Measurements from ENCODE around the gene ASB16.
"Not testable (repeated sequence)": the region's sequence is repeated elsewhere in the genome, so short reads cannot be mapped to it uniquely, and the experiment has no call there.

ASB16 gene, protein sequence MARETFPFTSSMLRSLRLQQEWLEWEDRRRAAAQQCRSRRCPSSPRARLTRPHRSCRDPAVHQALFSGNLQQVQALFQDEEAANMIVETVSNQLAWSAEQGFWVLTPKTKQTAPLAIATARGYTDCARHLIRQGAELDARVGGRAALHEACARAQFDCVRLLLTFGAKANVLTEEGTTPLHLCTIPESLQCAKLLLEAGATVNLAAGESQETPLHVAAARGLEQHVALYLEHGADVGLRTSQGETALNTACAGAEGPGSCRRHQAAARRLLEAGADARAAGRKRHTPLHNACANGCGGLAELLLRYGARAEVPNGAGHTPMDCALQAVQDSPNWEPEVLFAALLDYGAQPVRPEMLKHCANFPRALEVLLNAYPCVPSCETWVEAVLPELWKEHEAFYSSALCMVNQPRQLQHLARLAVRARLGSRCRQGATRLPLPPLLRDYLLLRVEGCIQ

DNA sequence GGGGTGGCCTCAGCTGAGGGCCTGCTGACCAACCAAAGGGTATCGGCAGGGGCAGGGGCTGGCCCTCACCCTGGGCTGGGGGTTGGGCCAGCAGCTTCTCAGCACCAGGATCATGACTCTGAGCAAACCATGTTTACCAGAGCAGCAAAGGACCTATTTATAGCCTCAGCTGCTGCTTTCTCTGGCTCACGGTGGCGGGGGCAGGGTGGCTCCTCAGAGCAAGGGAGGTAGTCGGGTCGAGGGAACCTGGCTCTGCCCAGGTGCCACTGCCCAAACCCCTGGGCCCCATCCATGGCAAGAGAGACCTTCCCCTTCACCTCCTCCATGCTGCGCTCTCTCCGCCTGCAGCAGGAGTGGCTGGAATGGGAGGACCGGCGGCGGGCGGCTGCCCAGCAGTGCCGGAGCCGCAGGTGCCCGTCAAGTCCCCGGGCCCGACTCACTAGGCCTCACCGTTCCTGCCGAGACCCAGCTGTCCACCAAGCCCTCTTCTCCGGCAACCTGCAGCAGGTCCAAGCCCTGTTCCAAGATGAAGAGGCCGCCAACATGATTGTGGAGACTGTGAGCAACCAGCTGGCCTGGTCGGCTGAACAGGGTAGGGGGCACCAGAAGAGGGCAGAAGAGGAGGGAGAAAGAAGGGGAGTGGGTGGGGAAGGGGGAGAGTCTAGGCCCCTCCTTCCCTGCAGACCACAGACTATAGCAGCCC is at the start of gene ASB16:
ASB16 (plus strand) TSS at position 206 of the 703 bp plus-strand sequence; CDS start at position 292, 86 bp downstream.
- peak; percentile 74 for DNase-seq (ENCODE audit: low spot score)

DNA sequence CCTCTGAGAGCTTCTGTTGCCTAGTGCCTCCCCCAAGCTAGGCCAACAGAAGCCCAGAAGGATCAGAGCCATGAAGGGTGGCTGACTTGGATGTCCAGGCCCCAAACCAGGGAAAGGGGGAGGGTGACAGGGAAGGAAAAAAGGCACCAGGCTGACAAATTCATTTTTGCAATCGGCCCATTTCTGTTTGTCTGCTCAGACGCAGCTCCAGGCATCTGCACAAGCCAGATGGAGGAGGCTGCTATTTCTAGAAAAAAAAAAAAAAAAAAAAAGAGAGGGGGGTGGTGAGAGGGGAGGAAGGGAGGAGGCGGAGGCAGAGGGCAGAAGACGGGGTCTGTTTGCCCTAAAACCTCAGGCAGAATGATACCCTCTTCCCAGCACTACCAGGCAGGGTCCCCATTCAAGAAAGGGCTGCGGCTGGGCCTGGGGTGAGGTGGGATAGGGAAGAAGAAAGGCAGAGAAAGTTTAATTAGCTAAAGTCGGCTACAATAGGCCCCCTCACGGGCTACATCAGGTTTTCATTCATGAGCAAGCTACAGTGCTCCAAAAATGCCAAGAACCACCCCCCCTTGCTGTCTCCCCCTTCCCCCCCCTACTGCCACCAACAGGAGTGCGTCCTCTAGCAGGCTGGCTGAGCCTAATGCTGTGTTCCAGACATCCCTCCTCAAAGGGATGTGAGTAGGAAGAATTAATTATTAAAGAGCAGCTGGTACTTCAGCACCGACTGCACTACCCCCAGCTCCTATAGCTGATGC is 49.5 kb upstream of the ASB16 start:
- DNase-seq (ENCODE audit: low spot score) = no peak

DNA sequence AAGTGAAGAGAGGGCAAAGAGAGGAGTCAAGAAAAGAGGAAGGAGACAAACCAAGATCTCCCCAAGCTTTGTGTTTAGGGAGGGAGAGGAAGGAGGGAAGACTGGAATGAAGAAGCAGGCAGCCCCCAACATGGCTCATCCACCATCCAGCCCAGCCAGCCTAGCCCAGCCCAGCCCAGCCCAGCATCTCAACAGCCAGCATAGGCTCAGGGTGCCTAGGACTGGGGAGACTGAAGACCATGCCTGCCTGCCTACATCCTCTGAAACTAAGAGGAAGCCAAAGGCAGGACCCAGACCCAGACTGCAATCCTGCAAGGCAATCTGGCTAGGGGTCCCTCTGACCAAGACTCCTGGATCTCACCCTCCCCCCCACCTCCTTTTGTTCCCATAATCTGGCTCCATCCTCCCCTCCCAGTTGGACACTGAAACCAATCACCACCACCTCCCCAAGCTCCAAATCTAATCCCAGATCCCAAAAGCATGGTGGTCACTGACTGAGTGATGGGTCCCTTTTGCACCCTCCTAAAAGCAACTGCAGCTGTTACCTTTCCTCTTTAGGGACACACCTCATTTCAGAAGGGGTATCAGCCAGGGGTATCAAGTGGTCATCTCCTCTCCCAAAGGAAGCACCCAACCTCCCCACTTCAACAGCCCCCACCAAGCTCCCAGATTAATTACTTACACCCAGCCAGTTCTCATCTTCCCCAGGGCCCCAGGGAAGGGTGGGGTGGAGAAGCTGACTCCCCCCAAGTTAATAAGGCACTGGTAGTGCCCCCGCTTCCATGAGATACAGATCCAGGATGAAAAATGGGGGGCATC is 48.3 kb upstream of the ASB16 start:
- DNase-seq (ENCODE audit: low spot score) = no peak

DNA sequence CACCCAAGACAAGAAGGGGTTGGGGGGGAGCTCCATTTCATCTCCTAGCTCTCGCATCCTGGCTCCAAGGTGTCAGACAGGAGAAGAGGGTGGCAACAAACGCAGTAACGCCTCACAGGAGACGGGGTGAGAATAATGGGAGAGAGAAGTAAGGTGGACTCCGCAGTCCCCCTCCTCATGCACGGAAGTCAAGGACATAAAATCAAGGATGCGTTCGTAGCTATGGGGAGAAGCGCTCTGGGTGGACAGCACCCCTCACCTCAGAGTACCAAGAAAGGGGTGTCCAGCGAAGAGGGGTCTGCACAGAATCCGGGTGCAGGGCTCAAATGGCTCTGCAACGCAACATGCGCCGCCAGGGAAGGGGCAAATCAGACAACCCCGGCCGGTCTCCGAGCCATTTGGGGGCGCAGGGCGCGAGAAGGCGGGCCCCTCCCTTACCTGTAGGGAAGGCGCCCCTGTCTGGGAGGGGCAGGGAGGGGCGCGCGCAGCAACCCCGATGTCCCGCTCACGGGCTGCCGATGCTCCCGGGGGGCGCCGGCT is 47.6 kb upstream of the ASB16 start:
- no peak for DNase-seq (ENCODE audit: low spot score)

DNA sequence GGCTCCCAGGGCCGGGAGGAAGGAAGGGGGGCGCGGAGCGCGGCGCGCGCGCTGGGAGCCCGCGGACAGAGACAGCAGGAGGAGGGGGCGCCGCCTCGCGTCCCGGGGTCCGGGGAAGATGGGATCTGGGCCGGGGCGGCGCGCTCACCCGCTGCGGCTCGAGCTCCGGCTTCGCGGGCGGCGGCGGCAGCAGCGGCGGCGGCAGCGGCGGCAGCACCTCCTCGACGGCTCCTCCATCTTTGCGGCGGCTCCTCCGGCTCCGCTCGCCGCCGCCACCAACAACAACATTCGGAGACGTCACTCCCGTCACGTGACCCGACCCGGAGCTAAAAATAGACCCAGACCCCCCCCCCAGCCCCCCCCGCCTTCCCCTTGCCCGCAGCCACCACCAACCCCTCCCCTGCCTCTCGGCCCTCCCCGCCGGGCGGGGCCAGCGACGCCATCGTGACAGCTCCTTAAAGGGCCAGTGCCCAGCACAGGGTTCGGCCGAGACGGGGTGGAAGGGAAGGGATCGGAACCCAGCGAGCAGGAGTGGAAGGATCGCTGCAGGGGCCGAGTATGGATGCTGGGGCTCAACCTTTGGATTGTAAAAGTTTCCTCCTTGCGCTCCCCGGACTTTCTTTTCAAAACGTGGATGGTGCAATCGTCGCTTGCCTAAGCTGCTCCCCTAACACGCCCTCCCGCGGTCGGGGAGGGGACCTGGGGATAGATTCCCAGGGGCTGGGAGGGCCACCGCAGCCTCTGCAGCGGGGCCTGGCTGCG is 47.0 kb upstream of the ASB16 start, which contains the start of gene HDAC5:
HDAC5 (minus strand) TSS at position 286 of the 762 bp plus-strand sequence. CDS start 6,126 bp downstream, outside the sequence.
- peak; percentile 96 for DNase-seq (ENCODE audit: low spot score)

DNA sequence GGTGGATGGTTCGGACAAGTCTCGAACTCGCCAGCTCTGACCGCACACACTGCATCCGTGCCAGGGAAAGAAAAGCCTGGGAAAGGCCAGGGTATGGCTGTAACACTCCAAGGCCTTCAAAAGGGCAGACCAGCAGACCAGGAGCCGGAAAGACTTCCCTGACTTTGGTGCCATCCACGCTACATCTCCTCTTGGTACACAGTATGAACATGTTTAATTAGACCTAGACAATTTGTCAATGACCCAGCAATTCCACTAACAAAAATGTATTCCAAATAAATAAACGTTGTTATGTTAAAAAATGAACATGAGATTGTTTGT is 46.4 kb upstream of the ASB16 start:
- no peak for DNase-seq (ENCODE audit: low spot score)

DNA sequence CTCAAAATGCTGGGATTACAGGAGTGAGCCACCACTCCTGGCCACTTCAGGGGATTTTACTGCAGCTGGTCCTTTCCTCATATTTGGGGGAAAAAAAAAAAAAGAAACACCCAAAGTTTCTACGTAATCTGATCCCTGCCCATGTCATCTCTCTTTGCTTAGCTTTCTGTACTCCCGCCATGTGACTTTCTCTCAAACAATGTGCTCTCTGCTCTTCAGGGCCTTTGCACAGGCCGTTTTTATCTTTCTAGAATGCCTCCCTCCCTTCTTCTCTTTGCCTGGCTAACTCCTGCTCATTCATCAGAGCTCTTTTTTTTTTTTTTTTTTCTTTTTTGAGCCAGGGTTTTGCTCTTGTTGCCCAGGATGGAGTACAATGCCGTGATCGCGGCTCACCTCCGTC is 42.1 kb upstream of the ASB16 start:
- no peak for DNase-seq (ENCODE audit: low spot score)

DNA sequence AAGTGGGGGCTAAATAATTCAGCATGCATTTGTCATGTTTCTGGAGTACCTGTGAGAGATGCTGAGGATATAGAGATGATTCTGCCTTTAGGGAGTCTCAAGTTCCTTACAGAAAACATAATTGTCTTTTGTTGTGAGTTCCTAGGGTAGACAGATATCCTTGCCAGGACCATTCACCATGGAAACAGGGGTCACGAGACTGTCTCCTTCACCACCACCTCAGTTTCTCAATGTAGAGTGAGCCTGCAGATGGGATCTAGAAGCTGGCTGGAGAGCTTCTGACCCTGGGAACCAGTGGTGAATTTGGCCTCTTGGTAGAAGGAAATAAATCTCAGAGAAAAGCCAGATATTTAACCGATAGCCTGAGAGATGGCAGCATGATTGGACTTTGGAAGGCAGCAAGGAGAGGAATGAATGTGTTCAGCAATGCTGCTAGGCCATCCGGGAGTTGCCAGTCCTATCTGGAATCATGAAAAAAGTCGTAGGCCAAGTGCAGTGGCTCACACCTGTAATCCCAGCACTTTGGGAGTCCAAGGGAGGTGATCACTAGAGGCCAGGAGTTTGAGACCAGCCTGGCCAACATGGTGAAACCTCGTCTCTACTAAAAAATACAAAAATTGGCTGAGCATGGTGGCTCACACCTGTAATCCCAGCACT is 39.7 kb upstream of the ASB16 start:
- DNase-seq (ENCODE audit: low spot score) = no peak

DNA sequence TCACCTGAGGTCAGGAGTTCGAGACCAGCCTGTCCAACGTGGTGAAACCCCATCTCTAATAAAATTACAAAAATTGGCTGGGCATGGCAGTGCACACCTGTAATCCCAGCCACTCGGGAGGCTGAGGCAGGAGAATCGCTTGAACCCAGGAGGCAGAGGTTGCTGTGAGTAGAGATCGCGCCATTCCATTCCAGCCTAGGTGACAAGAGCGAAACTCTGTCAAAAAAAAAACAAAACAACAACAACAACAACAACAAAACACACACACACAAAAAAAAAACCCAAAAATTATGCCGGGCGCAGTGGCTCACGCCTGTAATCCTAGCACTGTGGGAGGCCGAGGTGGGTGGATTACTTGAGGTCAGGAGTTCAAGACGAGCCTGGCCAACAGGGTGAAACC is 39.1 kb upstream of the ASB16 start:
- not testable (repeated sequence) for DNase-seq (ENCODE audit: low spot score)

DNA sequence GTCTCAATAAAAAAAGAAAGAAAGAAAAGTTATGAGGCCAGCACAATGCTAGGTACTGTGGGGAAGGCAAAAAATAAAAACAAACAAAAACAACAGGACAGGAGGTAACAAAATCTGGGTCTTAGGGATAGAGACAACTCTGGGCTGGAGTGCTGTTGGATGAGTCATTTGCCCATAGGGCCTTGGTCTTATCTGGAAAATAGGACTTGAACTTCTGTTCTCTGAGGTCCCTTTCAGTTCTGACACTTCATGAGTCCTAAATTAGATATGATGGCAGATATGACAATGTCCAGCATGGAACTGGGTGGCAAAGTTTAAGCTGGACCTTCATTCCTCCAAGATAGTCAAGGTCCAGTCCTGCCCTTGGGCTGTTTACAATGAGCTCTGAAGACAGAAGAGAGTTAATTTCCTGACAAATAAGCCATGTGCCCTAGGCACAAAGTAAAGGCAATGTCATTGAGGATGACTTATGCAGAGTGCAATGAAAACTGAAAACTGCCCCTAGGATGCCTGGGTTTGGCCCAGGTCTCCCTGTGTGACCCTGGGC is 38.2 kb upstream of the ASB16 start:
- DNase-seq (ENCODE audit: low spot score) = no peak

DNA sequence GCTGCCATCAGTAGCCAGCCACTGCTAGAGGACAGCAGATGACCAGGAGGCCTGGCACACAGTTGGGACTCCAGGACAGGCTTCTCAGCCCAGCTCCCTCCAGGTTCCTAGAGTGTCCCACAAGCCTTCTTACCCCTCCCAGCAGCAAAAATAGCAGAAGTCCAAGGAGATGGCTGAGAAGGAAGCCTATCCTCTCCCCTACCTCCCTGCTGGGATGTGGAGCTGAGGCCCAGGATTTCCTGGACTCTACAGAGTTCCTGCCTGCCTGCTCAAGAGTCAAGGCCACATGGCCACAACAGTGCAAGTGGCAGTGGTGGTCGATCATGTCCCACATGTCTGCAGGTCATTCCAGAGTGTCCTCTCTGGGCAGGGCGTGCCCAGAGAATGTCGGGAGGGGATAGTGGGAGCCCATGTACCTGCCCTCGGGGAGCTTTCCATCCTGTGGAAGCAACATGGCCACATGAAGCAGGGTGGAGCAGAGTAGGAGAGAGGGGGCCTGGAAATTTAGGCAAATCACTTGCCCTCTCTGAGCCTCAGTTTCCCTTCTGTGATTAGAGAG is 36.5 kb upstream of the ASB16 start:
- no peak for DNase-seq (ENCODE audit: low spot score)

DNA sequence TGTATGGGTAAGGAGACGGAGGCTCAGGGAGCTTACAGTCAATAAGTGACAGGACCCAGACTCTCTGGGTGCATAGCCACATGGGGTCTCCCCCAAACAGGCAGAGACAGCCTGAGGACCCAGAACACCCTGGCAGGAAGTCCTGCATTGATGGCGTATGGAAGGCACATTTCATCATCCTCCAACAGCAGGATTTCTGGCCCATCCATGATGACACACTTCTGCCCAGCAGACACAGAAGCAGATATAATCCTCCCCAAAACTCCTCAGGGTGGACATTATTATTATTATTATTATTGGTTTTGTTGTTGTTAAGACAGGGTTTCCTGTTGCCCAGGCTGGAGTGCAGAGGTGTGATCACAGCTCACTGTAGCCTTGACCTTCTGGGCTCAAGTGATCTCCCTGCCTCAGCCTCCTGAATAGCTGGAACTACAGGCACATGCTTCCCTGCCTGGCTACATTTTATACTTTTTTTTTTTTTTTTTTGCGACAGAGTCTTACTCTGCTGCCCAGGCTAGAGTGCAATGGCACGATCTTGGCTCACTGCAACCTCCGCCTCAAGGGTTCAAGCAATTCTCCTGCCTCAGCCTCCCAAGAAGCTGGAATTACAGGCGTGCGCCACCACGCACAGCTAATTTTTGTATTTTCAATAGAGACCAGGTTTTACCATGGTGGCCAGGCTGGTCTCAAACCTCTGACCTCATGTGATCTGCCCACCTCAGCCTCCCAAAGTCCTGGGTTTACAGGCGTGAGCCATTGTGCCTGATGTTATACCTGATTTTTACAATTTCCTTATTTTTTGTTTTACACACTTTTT is 35.5 kb upstream of the ASB16 start:
- no peak for DNase-seq (ENCODE audit: low spot score)

DNA sequence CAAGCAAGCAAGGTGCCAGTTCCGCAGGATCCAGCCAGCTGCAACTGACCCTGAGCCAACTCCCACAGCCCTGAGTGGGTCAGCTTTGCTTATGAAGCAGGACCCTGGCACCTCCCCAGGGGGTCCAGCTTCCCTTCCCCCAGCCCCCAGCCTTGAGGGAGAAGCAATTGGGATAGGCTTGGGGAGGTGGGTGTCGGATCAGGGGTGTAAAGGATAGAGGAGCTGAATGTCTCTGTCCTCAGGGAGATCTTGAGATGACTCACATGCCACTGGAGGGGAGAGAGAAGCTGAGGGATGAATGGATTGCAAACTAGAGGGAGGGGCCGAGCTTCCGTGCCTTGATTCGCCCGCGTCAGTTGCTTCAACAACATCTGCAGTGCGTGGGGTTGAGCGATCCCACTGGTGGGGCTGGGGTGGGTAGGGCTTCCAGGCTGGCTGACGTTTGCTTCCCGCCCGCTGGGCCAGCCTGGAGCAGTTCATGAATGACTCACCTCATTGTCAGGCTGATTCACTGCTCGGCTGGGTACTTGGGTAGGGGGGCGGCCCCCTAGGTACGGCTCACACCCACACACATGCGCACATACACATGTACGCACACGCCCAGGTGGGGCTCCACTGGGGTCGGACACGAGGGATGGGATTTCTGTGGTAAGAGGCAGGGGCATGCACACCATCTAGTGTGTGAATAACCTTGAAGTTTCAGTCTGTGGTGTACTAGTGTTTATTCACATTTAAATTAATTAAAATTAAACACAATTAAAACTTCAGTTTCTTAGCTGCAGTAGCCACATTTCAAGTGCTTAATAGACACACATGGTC is 32.4 kb upstream of the ASB16 start:
- peak; percentile 97 for DNase-seq (ENCODE audit: low spot score)

DNA sequence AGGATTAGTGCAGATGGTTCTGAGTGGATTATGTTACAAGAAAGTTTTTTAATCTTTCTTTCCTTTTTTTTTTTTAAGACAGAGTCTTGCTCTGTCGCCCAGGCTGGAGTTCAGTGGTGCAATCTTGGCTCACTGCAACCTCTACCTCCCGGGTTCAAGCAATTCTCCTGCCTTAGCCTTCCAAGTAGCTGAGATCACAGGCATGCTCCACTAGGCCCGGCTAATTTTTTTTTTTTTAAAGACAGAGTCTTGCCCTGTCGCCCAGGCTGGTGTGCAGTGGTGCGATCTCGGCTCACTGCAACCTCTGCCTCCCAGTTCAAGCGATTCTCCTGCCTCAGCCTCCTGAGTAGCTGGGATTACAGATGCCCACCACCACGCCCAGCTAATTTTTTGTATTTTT is 26.6 kb upstream of the ASB16 start:
- DNase-seq (ENCODE audit: low spot score) = not testable (repeated sequence)

DNA sequence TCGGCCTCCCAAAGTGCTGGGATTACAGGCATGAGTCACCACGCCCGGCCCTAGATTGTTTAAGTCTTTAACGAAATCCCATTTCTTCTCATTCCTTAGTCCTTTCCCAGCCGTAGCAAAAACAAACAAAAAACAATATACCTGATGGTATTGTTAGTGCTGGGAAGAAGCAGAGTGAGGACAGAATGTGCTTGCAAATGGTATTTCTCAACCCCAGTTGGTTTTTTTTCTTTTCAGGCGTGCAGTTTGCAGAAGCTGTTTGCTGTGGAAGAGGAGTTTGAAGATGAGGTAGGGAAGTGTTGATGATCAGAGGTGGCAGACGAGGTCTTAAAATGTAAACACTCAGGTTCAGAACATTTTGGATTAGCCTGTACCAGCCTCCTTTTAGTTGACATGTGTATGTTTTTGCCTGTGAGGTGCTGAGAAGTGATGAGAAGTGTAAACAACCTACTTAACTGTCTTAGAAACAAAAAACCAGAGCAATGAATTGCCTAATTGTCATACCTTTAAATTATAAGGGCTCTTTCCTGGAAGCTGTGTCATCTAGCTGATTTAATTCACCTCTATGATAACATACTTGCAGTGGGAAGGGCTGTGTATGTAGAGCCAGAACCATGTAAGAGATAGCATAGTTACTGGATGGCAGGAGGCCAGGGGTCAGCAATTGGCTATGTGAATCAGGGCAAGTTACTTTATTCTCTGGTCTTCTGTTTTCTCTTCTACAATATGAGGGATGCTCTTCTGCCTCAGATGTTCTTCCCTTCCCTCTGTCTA is 25.4 kb upstream of the ASB16 start:
- DNase-seq (ENCODE audit: low spot score) = no peak

DNA sequence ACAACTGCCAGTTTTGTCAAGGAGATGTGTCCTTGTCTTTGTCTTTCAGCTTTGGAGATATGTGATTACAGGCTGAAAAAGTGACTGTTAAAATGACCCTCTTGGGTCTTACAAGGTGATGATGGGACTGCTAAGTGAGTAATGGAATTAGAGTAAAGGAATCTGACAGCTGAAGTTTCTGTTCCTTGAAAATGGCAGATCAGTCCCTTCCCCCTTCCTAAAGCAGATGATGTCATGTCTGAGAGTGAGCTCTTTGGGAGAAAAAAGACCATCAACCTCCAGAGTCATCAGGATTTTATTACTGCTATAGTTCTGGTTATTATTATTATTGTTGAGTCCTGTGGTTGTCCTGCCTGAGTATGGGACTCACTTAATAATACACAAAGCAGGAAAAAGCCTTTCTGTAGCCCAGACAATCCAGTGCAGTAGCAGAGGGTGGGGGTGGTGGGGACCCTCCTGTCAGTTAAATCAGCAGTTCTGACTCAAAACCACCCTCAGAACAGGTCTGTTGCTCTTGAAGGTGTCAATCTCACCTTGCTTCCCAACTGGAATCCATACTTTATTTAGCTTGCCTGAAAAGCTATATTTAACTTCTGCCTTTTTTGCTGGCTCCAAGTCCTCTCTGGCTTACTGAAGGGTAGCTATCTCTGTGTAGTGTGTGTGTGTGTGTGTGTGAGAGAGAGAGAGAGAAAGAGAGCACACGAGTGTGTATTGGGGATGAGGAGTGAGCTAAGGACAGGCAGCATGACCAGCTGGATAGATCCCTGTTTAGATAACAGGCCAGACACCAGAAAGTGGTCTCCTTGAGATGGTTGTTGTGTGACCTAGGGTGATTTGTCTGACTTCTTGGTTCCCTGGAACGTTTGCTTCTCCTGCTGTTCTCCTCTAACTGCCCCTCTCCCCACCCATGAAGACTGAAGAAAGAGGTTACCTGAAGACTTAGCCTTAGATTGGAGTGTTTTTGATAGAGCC is 23.8 kb upstream of the ASB16 start:
- DNase-seq (ENCODE audit: low spot score) = no peak

All from AG08396 (cell line).